Endometrium (tissue), 2 donors: ENCODE results near the gene C21orf58.

ENCODE experiments used
- FAIRE-seq: peaks from 2 replicates; lab custom pipeline; 2012; peaks lifted over from hg19 to GRCh38; lab: Jason Lieb, UNC
- donor health status: control.
- donor health status: control.

The C21orf58 gene

GRCh38 chr21:46255166-46255565 is 68.5 kb downstream of the C21orf58 start:
- no peak for FAIRE-seq

GRCh38 chr21:46254208-46254975 is 69.3 kb downstream of the C21orf58 start:
- FAIRE-seq = no peak

GRCh38 chr21:46253610-46254124 is 70.0 kb downstream of the C21orf58 start:
- no peak for FAIRE-seq

GRCh38 chr21:46252840-46253239 is 70.8 kb downstream of the C21orf58 start:
- FAIRE-seq = no peak
